ENCODE data around the gene COMMD10.

The COMMD10 gene

DNA sequence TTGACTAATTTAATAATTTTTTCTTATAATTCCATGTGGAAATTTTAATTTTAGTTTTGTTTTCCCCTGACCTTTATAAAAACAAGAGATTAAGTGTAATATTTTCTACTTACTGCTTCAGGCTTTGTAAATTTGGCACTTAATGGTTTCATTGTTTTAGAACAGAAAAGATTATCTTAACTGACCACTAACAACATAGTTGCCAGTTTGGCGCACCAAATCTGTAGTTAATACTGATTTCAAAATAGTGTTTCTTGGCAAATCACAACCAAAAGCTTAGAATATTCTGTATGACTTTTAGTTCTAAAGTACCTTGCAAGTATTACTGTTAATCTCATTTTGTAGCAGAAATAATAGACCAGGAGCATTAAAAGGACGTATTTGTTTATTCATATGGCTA, 124.3 kb downstream of the COMMD10 start:
- TF ChIP-seq, protein P1, sequence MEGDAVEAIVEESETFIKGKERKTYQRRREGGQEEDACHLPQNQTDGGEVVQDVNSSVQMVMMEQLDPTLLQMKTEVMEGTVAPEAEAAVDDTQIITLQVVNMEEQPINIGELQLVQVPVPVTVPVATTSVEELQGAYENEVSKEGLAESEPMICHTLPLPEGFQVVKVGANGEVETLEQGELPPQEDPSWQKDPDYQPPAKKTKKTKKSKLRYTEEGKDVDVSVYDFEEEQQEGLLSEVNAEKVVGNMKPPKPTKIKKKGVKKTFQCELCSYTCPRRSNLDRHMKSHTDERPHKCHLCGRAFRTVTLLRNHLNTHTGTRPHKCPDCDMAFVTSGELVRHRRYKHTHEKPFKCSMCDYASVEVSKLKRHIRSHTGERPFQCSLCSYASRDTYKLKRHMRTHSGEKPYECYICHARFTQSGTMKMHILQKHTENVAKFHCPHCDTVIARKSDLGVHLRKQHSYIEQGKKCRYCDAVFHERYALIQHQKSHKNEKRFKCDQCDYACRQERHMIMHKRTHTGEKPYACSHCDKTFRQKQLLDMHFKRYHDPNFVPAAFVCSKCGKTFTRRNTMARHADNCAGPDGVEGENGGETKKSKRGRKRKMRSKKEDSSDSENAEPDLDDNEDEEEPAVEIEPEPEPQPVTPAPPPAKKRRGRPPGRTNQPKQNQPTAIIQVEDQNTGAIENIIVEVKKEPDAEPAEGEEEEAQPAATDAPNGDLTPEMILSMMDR (IDR thresholded peaks at IDR 0.05; ENCODE audit: low read depth, low read length) = no peak
- Histone ChIP-seq H3K27me3 (no peaks in the 10 kb centered on the region), H3K9me3 (no peaks in the 10 kb centered on the region), H3K4me3 (ENCODE audit: low read depth, low read length) (no peak overlapping the region), H3K36me3 (no peaks in the 10 kb centered on the region), H3K4me1 (no peaks in the 10 kb centered on the region)
- no peak for DNase-seq

DNA sequence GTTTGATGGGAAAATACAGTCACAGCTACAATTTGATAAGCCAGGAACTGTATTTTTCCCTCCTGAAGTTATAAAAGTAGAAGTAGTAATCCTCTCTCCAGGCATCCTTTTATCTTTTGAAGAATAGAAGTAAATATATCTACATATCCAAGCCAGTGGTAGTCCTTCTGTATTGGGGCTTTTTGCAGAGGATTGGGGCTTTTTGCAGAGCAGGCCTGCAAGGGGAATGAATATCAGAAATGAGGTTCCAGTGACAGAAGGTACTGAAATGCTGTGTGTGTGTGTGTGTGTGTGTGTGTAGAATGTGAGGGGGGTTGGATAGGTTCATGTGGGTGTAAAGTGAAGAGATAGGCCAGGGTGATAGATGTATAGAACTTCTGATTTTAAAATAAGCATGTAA, 127.4 kb downstream of the COMMD10 start:
- Histone ChIP-seq H3K36me3 (no peaks in the 10 kb centered on the region), H3K9me3 (no peaks in the 10 kb centered on the region), H3K4me1 (no peaks in the 10 kb centered on the region; the same call in 1 of the 2 replicates), H3K27me3 (no peaks in the 10 kb centered on the region), H3K4me3 (ENCODE audit: low read depth, low read length) (no peak overlapping the region)
- TF ChIP-seq, protein P1 (IDR thresholded peaks at IDR 0.05; ENCODE audit: low read depth, low read length) = no peak
- DNase-seq = no peak

DNA sequence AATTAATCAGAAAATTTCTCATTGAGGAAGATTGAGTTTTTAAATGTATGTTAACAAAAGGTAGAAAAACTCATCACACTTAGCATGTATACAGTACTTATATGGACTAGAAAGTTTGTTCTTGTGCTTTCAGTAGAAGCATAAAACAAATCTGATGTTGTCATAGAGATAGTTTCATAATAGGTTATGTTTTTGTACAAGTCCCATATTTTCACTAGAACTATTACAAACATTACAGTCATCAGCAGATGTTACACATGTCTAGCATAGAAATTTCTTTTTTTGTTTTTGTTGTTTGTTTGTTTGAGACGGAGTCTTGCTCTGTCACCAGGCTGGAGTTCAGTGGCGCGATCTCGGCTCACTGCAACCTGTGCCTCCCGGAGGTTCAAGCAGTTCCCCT, 131.4 kb downstream of the COMMD10 start:
- H3K4me1 ChIP-seq = peaks cover 2% of the 10 kb centered on the region
- no peak overlapping the region for H3K4me3 ChIP-seq (ENCODE audit: low read depth, low read length)
- H3K27me3 ChIP-seq = no peaks in the 10 kb centered on the region
- no peaks in the 10 kb centered on the region for H3K9me3 ChIP-seq
- H3K36me3 ChIP-seq = no peaks in the 10 kb centered on the region
- DNase-seq = no peak
- TF ChIP-seq, protein P1 (IDR thresholded peaks at IDR 0.05; ENCODE audit: low read depth, low read length) = no peak

DNA sequence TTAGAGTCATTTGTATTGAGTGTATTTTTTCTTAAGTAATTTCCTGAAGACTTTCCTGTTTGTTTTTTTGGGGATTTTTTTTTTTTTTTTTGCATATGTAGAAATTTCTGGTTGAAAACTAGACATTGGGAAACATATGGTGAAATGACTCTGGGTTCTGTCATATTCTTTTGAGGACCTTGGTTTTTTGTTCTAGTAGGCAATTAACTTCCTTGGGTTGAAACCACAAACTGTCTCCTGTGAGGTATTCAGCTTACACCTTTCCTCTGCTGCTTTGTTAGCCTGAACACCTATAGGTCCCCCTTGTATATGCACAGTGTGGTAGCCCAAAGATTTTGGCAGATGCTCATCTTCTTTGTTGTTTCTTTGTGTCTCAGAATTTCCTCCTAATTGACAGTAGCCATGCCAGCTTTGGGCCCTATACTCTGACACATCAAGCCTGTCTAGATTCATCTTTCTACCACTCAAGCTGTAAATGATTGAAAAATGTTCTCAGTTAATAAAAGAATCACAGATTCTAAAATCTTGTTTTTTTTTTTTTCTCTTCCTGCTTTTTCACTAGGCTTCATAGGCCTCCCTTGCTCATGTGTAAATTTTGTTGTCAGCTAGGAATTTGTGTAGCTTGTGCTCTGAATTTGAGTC, 140.6 kb downstream of the COMMD10 start:
- Histone ChIP-seq H3K27me3 (no peaks in the 10 kb centered on the region), H3K4me3 (ENCODE audit: low read depth, low read length) (no peak overlapping the region), H3K36me3 (no peaks in the 10 kb centered on the region), H3K9me3 (no peaks in the 10 kb centered on the region), H3K4me1 (peaks cover 9% of the 10 kb centered on the region; the same call in 1 of the 2 replicates)
- no peak for DNase-seq
- TF ChIP-seq, protein P1 (IDR thresholded peaks at IDR 0.05; ENCODE audit: low read depth, low read length) = no peak

DNA sequence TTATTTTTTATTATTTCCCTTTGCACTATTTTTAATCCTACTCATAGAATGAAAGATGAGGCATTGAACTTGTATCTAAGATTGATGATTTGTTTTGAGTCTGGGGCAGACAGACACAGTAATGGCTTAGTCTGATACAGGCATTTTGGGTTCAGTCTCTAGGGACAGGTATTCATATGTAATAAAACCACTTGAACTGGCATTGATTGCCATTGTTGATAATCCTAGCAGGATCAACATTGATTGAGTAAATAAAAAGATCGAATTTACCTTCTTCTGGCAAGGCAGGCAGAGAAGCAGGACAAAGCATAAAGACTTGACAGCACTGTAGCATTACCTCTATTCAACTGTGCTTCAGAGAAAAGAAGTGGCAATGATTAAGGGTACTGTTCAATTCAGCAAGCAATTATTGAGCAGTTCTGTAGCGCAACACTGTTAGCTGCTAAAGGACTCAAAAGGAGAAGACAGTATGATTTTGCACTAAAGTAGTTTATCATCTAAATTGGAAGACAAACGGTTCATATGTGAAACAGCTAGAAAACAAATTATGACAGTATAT, 144.4 kb downstream of the COMMD10 start:
- no peak for DNase-seq
- no peaks in the 10 kb centered on the region for H3K36me3 ChIP-seq
- H3K27me3 ChIP-seq = no peaks in the 10 kb centered on the region
- no peak overlapping the region for H3K4me3 ChIP-seq (ENCODE audit: low read depth, low read length)
- no peaks in the 10 kb centered on the region for H3K9me3 ChIP-seq
- H3K4me1 ChIP-seq = peaks cover 9% of the 10 kb centered on the region; the same call in 1 of the 2 replicates
- TF ChIP-seq, protein P1 (IDR thresholded peaks at IDR 0.05; ENCODE audit: low read depth, low read length) = no peak

DNA sequence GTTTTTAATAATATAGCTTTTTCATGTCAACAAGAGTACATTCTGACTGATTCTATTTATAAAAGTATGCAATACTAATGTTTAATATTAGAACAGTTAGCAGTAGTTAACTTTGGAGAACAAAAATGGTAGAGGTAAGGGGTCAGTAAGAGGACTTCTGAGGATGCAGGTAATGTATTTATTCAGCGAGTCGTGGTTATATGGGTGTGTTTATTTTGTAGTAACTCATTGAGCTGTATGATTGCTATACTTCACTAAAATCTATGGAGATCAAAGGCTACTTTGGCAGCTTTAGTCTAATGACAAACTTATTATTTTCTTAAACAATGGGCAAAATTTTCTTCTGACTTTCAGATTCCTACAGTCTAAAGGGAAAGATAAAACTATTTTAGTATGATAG, 146.5 kb downstream of the COMMD10 start:
- no peaks in the 10 kb centered on the region for H3K36me3 ChIP-seq
- TF ChIP-seq, protein P1 (IDR thresholded peaks at IDR 0.05; ENCODE audit: low read depth, low read length) = no peak
- no peak overlapping the region for H3K4me3 ChIP-seq (ENCODE audit: low read depth, low read length)
- H3K4me1 ChIP-seq = peaks cover 9% of the 10 kb centered on the region; the same call in 1 of the 2 replicates
- no peaks in the 10 kb centered on the region for H3K27me3 ChIP-seq
- no peaks in the 10 kb centered on the region for H3K9me3 ChIP-seq
- no peak for DNase-seq
